WI38 (cell line): ENCODE results near the gene UCN3.
A peak's percentile ranks its signal among the peaks of the same experiment; 100 is the strongest.

Source experiments
- H3K4me3 ChIP-seq: 2 replicates; pipeline ENCODE4 v1.5.1; 2011; ENCODE audit warnings: low read depth, mild to moderate bottlenecking, control low read depth, low read length
- CTCF ChIP-seq: IDR thresholded peaks from 2 replicates; pipeline ENCODE4 v1.5.1; 2012; ENCODE audit warnings: low read depth, mild to moderate bottlenecking, control low read depth, low read length

Gene UCN3

GRCh38 chr10:5411941-5412276 is 47.1 kb downstream of the UCN3 start:
- TF ChIP-seq CTCF: no peak
- H3K4me3 ChIP-seq: peak overlapping the region; percentile 71

- peak within 1 kb of the TSS; percentile 71 for H3K4me3 ChIP-seq
- TF ChIP-seq CTCF: no peak
Measured at GRCh38 chr10:5412277-5412941, 47.6 kb downstream of the UCN3 start, which contains the start of gene NET1. Gene NET1, plus strand, starts transcription at chr10:5412557. Its CDS starts 136 bp downstream, at chr10:5412693.

DNA sequence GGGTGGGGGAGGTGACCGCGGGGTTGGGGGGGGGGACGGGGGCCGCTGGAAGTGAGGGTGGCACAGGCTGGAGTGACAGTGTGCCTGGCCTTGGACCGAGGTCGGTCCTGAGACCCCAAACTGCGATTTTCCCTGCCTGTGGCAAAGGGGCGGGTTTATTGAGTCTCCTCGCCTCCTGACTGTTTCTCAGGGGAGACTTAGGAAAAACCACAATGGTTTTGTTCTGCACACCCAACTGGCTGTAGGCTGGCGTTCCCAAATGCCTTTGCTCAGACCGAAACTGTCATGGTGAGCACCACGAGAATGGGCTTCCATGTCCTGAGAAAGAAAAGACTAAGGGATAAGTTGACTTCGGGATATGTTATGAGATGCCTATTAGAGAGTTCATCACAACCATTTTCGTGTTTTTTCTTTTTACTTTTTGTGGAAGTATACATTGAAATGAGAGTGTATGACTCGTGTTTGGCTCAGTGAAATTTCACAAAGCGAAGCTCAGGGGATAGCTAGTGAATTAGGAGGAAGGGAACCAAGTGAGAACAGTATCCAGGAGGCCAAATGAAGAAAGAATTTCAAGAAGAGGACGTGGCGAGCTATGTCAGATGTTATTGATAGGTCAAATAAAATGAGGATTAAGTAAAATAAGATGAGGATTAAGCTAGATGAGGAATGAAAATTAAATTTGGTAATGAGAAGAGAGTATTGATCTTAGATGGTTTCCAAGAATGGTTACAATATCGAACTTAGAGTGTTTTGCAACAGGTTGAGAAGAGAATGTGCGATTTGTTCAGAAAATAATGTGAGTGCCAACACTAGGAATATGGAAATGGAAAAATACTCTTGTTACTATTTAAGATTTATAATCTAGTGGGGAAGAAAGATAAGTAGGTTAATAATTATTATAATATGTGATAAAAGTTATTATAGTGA is 48.5 kb downstream of the UCN3 start:
- H3K4me3 ChIP-seq: peak overlapping the region; percentile 71
- no peak for TF ChIP-seq CTCF

- TF ChIP-seq CTCF: no peak
- no peak overlapping the region for H3K4me3 ChIP-seq
Measured at GRCh38 chr10:5416981-5417380, 52.2 kb downstream of the UCN3 start.

DNA sequence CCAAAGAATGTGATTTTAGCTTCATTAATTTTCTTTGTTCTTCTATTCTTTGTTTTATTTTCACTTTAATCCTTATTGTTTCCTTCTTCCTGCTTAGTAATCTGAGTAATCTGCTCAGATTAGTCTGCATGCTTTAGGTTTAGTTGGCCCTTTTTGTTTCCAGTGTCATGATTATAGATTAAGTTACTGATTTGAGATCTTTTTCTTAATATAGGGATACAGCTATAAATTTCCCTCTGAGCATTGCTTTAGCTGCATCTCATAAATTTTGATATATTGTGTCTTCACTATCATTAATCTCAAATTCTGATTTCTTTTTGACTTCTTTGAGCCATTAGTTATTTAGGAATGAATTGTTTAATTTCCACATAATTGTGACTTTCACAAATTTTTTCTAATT is 53.8 kb downstream of the UCN3 start:
- no peak for TF ChIP-seq CTCF
- H3K4me3 ChIP-seq: no peak overlapping the region

DNA sequence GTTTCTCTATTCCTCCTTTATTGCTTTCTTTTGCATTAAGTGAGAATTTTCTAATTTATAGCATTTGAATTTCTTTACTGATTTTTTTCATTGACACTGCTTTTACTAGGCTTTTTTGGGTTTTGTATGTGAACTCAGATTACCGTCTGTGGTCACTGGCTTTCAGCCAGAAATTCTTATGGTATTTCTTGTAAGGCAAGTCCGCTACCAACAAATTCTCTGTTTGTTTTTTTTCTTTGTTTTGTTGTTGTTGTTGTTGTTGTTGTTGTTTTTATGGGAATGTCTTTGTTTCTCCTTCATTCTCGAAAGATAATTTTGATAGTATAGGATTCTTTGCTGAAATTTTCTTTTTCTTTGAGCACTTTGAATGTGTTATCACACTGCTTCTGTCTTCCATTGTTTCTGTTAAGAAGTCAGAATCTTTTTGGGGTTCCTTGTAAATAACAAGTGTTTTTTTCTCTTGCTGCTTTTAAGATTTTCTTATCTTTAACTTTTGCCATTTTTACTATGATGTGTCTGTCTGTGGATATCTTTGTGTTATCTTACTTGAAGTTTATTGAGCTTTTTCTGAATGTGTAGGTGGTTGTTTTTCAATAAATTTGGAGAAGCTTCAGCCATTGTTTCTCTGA is 54.8 kb downstream of the UCN3 start:
- TF ChIP-seq CTCF: no peak
- H3K4me3 ChIP-seq: no peak overlapping the region
